KBM-7 (cell line): Measurements from ENCODE around the gene TEX13B.

Experiments
- DNase-seq: peaks from one replicate; pipeline ENCODE4 v3.0.0-alpha.2; 2015
- in situ Hi-C: fragments of 300-500 bp; cut with MboI; formaldehyde crosslinking; loops from 2 replicates; pipeline ENCODE4 v1.14.3; 2020; ENCODE audit warnings: low sequenced_read_pairs, low pct_unique_long_range_greater_than_20kb, mixed read lengths

TEX13B gene

DNA sequence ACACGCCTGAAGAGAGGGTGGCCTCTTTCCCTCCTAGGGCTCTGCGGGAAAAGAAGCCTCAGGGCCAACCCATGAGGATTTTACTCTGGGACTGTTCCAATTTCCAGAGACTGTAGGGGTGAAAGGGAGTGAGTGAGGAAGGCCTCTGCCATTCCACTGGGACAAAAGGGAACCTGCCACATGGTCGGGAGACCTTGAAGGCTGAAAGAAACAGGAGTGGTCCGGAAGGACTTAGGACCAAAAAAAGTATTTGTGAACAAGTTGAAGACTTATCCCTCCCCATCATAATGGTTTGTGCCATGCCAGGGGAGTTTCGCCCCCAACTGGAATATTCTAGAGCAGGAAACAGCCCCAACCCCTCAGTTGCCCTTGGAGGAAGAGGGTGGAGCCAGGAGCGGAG lies at the start of gene TEX13B:
Gene TEX13B, minus strand, starts transcription at position 15 of the 400 bp plus-strand sequence. CDS start 243 bp downstream, outside the sequence.
- in situ Hi-C loops, result no loop called here
- no peak for DNase-seq

DNA sequence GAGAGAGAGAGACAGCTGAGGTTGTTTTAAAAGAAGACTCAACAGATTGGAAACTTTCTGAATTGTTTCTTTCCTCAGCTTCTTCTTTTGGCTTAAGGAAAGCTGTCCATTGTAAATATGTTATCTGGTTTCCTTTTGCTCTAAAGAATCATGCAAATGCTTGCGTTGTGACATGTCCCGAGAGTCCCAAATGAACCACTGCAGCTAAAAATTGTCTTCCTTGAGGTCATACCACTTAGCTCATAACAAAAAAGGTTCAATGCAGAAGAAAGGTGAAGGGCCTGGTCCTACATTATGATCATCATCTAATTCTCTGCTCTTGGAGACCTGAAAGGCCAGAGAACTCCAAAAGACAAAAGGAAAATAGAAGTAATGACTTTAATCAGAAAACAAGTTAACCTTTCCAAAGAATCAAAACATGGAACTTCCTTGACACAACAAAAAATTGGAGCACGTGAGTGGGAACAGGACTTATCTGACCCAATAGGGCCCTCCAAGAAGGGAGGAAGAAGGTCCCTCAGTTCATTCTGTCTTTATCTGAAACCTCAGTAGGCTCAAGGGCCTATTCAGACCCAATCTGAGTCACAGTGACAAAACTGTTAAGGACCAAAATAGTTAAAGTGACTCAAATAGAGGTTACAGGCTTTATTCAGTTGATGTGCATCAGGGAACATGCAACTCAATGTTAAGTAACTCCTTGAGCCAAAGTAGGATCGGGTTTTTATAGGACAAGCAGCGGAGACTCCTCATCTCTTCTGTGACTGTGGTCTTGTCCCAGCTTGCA lies 48.0 kb upstream of the TEX13B start:
- DNase-seq, result no peak
- in situ Hi-C loops, result no loop called here

DNA sequence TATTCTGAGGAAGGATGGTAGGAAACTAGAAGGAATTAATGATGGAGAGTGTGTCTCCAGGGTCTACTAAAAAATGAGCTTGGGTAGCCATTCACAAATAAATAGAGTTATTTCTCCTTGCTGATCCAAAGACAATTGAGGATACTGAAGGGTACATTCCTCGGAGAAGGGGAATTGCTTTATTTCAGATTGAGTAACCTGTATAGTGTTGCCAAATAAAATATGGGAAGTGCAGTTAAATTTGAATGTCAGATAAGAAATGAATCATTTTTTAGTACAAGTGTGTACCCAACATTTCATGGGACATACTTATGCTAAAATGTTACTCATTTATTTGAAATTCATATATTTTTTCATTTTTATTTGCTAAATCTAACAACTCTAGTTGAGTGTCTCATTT lies 46.7 kb upstream of the TEX13B start:
- in situ Hi-C loops, result no loop called here
- no peak for DNase-seq

DNA sequence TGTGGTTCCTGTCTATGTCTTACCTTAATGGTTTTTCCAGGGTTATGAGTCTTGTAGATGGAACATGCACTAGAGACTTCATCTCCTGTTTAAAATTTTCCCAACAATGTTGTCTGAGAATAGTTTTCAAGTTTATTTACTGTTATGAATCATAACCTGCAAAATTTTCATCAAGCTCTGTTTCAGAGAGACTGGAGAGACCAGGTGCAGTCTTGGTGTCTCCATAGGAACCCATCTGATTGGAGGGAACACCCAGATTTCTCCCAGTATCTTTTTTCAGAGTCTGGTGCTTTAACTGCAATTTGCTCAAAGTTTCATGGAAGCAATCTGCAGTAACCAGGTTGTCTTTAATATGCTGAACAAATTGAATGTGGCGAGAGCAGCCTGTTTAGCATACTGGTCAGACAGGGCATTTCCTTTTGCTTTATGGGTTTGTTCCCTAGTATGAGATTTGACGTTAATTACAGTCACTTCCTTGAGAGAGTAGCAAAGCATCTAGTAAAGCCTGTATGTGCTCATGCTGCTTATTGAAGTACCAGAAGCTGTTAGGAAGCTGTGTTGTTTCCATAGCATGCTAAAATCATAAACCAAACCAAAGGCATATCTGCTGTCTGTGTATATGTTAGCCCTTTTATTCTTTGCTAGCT lies 43.9 kb upstream of the TEX13B start:
- in situ Hi-C loops, result no loop called here
- no peak for DNase-seq

DNA sequence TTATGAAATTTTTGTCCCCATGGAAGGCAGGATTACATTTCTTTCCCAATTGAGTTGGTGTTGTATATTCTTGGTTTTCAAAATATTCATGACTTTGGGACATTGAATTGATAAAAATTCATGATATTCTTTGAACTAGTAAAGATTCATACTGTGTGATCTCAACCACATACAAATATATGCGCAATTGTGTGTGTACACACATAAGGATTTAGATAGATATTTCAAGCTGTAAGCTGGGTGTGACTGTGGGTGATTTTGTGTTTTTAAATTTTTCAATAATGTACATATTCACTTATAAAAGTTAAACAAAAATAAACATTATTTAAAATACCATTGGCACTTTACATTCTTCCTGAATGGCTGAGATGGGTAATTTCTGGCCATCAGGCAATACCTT lies 43.2 kb upstream of the TEX13B start:
- in situ Hi-C loops, result no loop called here
- no peak for DNase-seq

DNA sequence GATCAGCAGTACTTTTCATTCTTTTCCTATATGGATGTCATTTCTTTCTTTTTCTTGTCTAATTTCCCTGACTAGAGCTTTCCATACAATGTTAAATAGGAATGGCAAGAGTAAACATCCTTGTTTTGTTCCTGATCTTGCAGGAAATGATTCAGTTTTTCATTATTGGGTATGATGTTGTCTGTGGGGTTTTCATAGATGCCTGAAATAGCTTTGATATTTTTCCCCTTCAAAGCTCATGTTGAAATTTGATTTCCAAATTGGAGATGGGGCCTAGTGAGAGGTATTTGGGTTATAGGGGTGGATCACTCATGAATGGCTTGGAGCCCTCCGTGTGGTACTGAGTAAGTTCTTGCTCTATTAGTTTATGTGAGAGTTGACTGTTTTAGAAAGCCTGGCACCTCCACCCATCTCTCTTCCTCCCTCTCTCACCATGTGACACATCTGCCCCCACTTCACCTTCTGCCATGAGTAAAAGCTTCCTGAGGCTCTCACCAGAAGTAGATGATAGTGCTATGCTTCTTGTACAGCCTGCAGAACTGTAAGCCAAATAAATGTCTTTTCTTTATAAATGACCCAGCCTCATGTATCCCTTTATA lies 40.4 kb upstream of the TEX13B start:
- DNase-seq, result no peak
- in situ Hi-C loops, result no loop called here

- DNase-seq, result peak; percentile 43
- in situ Hi-C loops, result no loop called here
Measured at GRCh38 chrX:108020631-108021030, 38.5 kb upstream of the TEX13B start.

DNA sequence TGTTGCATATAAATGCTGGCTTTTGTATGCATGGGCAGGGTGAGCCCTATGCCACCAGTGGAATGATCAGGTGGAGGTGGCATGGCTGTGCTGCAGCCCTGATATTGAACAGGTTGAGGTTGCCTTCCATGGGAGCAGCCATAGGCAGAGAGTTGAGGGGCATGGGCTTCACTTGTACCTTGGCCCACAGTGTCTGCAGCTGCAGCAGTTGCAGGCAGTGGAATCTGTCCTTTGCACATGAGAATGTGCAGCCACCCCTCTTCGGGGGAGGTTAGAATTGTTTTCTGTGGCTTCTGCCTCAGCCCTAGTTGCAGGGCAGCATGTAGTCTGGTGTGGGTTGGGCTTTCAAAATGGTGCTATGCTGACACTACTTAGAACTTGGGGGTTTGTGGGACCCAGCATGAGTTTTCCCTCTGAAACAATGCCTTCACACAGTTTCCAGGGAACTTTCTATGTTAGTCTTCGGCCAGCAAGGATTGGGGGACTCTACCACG lies 37.3 kb upstream of the TEX13B start:
- in situ Hi-C loops, result no loop called here
- DNase-seq, result no peak

- DNase-seq, result no peak
- in situ Hi-C loops, result no loop called here
Measured at GRCh38 chrX:108018656-108019381, 36.6 kb upstream of the TEX13B start.

DNA sequence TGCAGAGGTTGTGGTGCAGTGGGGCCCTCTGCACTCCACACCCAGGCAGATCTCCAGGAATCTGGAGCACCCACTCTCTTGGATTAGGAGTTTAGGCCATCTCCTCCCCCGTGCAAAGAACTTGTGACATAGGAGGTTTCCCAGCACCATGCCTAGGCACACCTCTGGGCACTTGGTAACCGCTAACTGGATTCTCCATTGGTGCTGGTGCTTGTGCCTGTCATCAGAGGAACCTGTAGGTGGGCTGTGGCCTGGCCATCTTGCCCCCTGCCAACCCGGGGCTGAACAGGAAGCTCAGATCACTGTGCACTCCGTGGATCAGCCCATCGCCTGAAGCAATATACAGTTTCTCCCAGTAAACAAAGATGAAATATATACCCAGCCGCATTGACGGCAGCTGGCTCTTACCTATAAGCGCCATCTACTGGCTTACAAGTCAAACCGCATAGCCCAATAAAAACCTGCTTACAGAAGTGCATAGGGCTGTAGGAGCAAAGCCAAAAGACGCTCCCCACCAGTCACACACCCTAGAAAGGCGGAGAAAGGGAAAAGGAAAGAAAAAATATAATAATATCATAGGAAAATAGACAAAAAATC lies 19.1 kb upstream of the TEX13B start:
- DNase-seq, result peak; percentile 45
- in situ Hi-C loops, result no loop called here

GRCh38 chrX:108000751-108001150 lies 18.6 kb upstream of the TEX13B start:
- DNase-seq, result no peak
- in situ Hi-C loops, result no loop called here

DNA sequence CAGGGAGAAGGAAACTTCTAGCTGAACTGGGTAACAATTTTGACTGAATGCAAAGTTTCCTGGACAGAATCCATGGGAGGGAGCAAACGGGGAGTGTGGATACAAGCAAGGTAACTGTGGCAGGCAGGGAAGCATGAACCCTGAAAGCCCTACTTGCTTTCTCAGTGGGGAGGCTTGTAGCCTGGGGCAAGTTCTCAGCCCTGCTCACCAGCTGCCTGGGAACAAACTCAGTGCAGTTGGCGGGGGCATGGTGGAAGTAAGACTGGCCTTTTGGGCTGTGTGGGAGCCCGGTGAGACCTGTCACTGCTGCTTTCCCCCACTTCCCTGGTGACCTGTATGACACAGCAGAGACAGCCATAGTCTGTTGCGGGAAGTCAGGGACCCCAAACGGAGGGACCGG lies 14.0 kb upstream of the TEX13B start:
- DNase-seq, result no peak
- in situ Hi-C loops, result no loop called here

DNA sequence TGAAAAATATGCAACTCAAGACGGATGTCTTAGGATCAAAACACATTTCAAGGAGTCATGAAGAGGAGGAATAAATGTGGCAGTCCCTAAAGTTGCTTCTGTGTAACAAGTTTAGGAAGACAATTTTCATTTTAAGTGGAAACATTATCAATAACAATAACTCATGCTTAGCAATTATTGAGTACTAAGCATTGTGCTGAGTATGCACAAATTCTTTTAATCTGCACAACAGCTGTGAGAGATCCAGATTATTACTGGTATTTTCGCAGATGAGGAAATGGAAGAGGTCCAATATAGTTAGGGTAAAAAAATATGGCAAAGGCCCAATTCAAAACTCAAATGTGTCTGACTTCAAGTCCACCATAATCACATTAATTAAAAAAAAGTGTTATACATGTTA lies 2.9 kb upstream of the TEX13B start:
- in situ Hi-C loops, result no loop called here

GRCh38 chrX:107979534-107979933 lies 2.6 kb downstream of the TEX13B start:
- in situ Hi-C loops, result no loop called here

More for the DNA sequence above, 2.9 kb upstream of the TEX13B start:
- DNase-seq, result no peak

DNA sequence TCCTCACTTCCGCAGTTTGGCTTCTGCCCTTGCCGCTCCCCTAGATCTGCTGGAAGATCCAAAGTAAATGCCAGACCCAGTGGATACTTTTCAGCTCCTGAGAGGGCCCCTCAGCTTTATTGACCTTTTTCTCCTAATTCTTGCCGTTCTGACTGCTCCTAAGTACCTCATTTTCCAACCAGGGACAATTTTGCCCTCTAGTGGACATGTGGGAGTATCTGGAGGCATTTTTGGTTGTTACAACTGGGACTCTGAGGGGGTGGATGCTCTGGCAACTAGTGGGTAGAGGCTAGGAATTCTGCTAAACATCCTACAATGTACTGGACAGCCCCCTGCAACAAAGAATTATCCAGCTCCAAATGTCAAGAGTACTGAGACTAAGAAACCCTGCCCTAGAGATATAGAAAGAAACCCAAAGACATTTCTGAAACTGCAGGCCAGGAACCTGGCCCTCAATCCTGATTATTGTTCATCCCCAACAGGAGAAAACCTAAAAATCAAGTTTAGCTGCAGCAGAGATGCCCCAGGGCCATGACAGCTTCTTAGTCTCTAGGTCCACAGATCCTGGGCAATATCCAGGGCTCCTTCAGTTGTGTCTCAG lies 3.4 kb downstream of the TEX13B start:
- in situ Hi-C loops, result no loop called here
- DNase-seq, result peak; percentile 53

More at GRCh38 chrX:107979534-107979933, 2.6 kb downstream of the TEX13B start:
- no peak for DNase-seq

DNA sequence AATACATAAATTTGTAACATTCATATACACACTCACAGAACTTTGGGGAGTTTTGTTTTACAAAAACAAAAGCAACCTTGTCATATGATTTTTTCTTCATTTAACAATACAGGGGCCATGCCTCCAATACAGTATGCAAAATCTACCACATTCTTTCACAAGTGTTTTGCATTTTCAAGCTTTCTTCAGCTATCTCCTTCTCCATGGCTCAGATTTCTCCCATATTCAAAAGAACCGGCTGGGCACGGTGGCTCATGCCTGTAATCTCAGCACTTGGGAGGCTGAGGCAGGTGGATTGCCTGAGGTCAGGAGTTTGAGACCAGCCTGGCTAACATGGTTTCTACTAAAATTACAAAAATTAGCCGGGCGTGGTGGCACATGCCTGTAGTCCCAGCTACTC lies 4.1 kb downstream of the TEX13B start:
- no peak for DNase-seq
- in situ Hi-C loops, result no loop called here

GRCh38 chrX:107971636-107972035 lies 10.5 kb downstream of the TEX13B start:
- in situ Hi-C loops, result no loop called here
- no peak for DNase-seq

GRCh38 chrX:107970073-107970472 lies 12.1 kb downstream of the TEX13B start:
- DNase-seq, result no peak
- in situ Hi-C loops, result no loop called here

DNA sequence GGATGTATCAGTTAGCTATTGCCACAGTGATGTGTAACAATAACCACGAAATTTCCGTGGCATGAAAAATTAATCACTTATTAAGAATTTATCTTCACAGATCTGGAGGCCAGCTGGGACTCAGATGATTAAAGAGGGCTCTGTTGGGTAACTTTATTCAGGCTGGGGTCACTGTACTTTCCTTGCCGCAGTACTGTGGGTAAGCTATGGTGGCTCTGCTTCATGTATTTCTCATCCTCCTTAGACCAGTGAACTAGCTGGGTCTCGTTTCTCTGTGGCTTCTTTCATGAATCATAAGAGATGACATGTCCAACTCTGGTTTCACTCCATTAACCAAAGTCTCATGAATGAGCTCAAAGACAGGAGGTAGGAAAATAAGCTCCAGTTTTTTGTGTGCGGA lies 13.5 kb downstream of the TEX13B start:
- in situ Hi-C loops, result no loop called here
- DNase-seq, result no peak
